Kidney glomerular epithelial cell (primary cell): ENCODE measurements around the gene NR5A2.

Source experiments
- DNase-seq: peaks from one replicate; lab custom pipeline; 2025; lab: John Stamatoyannopoulos, UW

Gene NR5A2

DNA sequence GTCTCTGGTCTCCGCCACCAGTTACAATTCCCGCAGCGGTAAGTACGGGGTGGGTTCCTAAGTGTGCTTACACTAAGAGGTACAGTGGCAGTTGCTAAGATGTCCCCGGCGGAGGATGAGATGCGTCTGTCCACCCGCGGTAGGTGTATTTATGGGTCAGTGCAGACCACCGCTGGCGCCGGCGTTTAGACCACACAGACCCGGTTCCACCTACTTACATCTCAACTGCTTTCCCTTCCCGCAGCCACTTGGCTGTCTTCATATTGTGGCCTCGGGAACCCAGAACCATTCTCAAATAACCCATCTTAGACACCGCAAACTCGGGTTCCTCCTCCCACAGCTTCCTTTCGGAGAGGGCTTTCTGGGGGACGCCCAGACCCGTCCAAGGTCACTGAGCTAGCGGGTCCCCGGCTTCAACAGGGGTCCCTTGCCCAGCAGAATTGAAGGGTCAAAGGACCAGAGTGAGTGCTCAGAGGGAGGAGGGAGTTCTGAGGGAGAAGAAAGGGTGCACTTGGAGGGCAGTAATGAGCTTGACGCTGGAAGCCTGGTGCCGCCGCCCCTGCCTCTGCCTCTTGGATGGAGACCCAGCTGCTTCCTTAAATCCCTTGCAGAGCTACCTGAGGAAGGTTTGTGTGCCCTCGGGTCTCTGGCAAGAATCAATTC lies 8.6 kb downstream of the NR5A2 start:
- DNase-seq = no peak

DNA sequence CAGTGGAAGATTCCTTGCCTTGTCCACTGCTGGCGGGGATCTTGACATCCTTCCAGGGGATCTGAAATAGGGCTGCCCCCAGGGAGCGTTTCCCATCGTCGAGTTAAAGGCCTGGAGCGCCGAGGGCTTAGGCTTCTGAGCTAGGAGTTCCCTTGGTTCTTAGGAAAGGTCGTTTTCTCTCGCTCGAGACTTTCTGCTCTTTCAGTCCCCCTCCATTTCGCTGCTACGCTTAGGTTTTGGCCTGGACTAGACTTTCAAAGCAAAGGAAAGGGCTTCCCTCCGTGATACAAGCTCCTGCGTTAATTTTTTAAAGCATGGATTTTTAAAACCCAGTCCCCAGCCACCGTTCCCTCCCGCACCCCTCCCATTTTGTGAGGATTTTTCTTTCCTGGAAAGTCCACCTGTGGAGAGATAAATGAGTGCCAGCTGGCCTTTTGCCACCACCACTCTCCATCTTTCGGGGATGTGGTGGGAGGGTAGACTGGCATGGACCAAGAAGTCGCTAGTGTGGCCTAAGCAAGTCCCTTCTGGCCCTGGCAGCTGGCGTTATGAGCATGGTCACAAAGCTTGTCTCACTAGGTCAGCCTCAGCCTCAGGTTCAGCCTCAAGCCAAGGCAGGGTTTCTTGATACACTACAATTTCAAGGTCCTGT lies 9.2 kb downstream of the NR5A2 start:
- no peak for DNase-seq

DNA sequence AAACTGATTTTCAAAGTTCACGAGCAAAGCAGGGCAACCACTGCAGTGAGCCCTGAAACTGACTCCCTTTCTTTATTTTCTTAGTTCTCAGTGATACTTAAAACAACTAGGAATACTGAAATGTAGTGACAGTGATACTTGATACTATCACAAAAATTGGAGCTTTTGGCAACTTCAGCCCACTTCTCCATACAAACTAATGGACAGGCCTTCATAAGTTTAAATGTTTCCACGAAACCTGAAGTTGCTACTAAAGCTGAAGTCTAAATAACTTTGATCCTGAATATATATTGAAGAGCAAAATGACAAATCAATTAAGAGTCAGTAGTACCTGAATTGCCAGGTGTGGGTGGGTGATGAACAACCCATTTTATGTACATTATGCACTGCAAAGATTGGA lies 10.0 kb downstream of the NR5A2 start:
- DNase-seq = no peak

DNA sequence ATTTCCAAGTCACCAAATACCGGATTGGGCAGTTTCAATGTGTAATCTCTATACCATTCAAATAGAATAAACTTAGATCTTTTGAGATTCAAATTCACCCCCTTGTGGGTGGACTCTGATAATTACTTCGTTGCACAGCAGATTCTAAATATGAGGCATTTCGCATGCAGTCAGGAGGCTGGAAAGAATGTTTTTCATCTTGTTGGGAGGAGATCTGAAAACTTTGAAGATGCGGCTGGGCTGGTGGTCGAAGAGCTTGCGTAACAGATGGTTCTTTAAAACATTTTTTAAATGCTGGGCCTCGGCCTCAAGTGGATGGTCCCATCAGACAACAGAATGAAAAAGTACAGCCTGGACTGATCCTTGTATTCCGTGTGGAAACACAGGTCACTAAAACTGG lies 10.4 kb downstream of the NR5A2 start:
- DNase-seq = no peak

DNA sequence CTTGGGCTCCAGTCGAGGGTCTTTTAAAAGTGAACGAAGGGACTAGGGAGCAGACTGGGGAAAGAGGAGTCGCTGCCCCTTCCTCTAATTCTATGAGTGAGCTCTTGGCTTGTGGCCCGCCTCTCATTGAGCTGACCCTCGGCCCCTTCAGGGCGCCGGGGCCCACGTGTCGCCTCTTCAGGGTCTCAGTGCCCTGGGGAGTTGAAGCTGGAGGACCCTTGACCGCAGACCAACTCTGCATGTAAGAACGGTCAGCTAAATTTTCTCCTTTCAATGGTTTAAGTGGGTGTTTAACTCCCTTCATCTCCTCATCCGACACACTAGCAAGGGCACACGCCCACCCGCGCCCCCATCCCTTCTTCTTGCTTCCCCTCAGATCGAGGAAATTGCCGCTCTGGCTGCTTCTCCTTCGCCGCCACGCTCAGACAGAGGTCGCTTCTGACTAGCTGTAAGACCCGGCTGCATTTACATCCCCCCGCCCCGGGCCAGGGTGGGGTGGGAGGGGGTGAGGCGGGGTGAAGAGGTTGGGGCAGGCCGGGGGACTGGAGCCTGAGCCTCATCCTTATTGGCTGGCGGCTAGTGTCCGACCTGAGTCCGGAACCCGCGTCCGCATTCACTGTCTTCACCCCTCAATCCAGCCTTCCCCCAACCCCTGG lies 10.9 kb downstream of the NR5A2 start:
- no peak for DNase-seq

DNA sequence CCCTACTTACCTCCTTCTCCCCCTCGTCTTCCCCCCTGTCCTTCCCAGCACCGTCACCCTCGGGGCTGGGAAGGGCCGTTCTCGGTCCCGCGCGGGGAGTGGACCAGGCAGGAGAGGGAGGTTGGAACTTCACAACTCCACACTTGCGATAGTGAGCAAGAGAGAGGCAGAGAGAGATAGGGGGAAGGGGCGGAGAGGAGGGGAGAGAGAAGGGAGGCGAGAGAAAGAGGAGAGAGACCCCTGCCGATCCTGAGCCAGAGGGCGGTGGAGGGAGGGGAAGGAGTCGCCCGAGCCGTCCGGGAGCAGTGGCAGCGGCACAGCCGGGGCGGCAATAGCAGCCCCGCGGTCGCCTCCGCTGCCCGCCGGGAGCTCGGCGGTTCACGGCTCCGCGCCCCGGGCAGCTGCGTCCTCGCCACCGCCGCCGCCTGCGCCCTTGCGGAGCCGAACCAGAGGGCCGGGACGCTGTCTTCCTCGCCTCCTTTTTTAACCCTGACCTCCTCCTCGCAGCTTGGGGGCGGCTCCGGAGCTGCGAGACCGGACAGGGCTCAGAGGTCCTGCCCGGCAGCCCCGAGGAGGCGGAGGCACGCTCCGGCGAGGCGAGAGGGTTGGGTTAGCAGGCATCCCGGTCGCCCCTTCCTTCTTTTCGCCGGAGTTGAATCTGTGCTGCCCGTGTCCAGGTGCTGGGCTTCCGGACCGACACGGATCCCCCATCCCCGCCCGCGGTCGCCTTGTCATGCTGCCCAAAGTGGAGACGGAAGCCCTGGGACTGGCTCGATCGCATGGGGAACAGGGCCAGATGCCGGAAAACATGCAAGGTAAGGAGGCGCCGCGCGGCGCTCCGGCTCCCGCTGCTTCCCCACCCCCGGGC lies 11.7 kb downstream of the NR5A2 start:
- no peak for DNase-seq

DNA sequence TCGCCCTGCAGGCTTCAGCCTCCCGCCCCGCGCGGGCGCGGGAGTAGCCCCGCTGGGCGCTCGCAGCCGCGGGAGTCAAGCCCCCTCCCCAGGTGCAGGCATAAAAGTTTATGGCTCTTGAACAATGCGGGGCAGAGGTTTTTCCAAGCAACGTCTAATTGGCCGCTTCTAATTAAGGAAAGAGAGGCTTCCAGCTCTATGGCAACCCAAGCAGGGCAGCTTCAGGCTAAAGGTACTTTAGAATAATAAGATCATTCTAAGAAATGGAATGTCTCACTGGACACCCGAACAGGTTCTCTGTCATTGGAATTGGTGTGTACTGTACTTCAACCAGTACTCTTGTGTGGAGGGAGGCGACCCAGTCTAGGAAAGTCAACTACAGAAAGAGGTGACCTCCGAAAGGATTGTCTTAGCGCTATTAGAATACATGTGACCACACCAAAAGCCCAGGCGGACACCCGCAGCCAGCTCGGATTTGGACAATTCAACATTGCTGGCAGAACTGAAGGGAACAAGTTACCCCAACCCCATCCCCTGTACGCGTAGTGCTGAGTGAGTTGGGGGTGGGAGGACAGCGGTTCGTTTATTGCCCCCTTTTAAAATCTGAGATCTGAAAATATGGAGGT lies 12.5 kb downstream of the NR5A2 start:
- DNase-seq = no peak

DNA sequence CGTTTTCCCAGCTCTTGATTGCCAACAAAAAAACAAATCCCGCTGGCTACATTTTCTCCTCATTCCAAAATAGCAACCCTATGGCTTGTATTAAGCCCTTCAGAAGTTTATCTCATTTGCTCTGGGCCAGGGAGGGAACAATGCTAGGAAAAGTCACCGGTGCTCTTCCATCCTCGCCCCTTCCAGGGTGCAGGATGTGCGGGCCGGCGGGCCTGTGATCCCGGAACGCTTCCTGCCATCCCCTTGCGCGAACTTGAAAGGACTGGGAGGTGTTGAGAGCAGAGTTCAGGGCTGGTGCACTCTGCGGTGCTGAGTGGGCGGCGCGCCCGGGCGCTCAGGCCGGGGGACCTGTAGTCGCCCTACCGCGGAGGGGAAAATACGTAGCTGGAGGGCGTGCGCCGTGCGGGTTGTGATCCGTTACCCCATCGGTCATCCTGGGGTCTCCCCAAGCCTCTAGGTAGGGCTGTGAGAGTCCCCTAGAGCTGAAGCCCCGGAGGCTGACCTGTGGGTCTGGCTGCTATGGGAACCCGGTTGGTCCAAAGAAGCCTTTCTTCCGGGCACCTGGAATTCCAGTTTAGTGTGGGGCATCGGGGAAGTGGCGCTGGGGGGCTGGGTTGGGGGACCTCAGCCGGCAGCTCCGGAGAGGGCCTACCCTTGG lies 13.1 kb downstream of the NR5A2 start:
- no peak for DNase-seq

DNA sequence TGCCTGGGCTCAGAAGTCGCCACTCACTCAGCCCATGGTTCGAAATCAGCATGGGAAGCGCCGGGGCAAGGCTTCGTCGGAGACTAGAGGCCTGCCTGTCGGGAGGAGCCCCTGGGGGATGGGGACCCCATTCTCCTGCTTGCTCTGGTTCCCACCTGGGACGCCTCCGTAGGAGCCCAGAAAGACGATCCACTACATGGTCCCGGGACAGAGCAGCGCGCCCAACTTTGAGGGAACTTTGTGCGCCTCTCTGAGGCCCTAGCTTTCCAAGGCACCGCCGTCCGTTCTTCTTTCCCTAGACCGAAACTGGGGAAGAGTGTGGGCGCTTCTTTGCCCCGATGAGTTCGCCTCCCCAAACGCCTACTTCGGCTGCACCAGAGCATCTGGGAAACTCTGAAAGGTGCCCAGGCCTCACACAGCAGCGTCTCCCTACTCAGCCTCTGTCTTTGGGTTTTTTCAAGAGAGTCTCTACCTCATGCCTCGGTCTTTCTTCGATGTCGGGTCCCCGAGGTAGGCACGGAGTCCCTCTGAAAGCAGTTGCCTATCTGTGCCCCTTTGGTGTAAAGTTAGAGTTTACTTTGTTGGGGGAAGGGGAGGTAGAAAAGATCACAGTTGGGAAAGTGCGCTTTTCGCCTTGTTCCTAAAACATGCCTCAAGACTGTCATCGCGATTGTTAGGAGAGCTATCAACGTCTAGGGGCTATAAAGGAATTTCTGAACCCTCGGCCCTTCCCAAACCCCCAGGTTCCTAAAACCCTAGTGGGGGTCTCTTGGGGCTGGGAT lies 14.0 kb downstream of the NR5A2 start:
- DNase-seq = no peak

DNA sequence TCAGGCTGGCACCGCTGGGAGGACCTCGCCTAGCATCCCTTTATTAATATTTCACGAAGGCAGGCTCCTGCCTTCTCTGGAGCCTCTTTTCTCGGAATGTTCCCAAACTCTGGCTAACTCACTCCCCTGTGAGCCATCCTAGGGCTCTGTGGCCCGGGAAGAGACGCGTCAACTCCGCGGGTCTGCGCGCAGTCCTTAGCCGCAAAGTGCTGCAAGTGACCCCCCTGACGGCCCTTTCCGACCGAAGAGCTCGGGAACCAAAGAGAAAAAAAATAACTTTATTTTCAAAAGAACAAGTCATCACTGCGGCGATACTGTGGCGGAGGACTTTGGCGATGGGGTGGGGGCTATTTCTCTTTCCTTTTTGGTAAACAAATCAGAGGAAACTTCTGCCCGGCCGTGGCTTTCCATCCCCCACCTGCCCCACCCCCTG lies 14.6 kb downstream of the NR5A2 start:
- no peak for DNase-seq

DNA sequence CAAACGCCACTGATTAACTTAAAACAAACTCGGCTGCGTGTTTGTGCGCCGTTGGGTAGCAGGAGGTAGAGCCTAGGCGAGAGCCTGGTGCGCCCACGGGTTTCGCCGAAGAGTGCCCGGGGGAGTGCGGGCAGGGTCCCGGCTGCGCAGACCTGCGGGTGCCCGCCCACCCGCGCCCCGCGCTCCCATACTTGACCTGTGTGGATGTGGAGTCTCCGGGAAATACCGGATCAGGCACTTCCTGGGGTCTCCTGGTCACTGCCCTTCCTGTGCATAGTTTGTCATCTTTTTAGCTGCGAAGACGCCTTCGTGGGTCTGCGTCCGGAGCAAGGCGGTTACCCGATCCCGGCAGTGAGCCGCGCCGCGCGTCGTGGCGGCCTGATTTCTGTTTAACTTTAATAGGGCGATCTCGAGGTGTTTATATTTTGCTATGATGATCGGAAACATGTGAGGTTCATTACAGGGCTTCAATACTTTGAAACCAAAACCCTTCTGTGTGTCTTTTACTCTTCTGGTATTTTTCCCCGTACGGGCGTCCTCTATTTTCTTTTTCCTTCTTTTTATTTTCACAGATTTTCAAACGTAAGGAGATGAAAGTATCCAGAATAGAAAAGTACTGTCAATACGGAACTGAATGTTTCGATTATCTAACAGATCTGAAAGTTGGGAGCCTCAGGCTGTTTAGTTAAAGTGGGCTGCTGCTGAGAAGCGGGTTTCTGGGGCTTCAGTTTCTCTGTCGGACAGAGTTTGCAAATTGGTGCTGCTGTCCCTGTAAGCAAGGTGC lies 15.2 kb downstream of the NR5A2 start:
- no peak for DNase-seq

DNA sequence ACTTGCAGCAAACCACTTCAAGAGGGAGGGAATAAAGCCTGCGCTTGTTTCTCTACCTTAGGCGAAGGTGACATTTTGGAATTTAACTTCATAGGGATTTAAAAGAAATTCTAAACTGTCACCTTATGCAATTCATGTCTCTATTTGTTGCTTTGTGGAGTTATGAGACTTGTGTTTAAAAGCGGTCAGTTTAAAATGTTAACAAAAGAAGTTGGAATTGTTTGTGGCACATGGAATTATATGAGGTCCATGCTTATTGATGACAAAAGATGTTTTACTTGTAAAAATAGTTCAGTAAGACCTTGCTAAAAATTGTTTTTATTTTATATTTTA lies 15.8 kb downstream of the NR5A2 start:
- DNase-seq = no peak

DNA sequence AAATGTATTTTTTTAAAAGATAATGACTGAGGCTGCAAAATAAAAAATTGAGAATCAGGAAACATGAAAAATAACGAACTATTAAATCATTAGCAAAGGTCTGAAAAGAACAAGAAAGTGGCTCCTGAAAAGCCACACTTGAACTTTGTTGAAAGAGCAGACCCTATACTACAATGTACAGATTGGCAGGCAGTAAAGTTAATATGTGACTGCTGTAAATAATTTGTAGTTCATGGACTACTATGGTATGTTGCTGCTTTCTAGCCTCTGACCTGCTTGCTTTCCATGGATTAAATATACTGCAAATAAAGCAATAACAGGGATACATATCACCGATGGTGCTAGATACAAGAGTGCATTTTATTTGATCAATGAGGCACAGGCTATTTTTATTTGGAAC lies 18.6 kb downstream of the NR5A2 start:
- no peak for DNase-seq

DNA sequence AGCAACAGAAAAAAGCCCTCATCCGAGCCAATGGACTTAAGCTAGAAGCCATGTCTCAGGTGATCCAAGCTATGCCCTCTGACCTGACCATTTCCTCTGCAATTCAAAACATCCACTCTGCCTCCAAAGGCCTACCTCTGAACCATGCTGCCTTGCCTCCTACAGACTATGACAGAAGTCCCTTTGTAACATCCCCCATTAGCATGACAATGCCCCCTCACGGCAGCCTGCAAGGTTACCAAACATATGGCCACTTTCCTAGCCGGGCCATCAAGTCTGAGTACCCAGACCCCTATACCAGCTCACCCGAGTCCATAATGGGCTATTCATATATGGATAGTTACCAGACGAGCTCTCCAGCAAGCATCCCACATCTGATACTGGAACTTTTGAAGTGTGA lies 20.7 kb downstream of the NR5A2 start:
- no peak for DNase-seq

DNA sequence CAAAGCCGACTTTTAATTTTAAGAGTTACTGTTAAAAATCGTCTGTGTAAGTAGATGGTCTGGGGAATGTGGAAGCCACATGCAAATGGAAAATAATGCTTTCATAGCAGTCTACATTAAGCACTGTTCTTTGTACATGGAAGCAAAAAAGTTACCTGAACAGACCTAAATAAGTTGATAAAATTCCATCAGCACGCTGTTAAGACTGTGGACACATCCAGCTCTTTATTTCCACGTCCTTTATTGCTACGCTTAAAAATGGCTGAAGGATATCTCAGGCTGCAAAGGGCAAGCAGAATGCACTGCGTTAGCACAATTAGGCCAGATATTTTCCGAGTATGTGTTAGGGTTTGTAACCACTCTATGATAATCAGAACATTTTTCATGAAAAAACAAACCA lies 22.3 kb downstream of the NR5A2 start:
- no peak for DNase-seq

DNA sequence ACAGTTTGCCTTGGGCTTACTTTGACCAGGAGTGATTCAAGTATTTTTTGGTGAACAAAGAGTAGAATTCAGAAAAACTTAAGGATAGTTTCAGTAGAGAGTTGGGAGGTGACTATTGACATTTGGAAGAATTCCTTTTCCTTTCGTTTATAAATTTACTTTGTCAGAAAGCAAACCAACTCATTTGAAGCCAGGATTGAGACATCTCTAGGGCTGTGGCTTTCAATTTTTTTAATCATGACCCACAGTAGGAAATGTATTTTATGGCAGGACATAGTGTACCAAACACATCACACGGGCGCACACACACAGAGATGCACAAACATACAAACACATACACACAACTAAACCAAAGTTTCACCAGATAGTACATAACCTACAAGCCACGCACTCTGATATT lies 24.1 kb downstream of the NR5A2 start:
- DNase-seq = no peak

DNA sequence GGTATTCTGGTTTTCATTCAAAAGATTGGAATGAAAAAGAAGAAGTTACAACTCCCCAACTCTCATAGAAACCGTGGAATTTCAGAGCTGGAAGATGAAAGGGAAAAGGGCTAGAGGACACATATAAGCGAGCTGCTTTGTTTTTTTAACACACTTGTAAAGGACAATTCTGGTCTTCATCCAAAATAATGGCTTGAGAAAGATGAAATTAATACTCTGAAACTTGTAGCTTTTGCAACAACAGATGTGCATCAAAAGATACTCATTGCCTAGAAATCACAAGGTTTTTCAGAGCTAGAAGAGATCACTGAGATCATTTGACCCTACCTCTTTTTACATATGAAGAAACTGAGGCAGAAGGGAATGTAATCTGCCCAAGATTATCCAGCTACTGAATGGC lies 25.6 kb downstream of the NR5A2 start:
- no peak for DNase-seq

DNA sequence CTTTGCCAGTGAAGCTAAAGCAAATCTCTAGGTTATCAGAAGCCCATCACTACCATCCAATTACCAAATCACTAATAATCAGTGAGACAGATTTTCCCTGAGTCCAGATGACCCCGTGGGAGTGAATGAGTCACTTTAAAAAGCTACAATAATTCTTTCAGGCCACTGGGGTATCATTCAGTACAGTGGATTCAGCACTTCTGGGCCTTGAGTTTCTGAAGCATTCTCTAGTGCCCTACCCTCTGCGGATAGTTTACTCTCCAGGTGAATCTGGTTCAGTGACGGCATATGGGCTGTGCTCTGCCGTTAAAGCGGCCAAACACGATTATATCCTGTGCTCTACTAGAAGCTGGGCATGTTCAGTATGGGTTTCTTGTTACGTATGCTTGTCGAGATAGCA lies 26.1 kb downstream of the NR5A2 start:
- no peak for DNase-seq

DNA sequence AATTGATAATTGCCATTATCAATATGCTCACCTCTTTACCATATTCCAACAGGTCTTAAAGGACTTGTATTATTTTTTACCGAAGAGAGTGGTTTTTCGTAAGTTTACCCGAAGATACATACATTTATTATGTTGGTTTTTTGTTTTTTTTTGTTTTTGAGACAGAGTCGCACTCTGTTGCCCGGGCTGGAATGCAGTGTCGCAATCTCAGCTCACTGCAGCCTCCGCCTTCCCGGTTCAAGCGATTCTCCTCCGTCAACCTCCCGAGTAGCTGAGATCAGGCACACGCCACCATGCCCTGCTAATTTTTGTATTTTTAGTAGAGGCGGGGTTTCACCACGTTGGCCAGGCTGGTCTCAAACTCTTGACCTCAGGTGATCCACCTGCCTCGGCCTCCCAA lies 30.8 kb downstream of the NR5A2 start:
- DNase-seq = no peak

DNA sequence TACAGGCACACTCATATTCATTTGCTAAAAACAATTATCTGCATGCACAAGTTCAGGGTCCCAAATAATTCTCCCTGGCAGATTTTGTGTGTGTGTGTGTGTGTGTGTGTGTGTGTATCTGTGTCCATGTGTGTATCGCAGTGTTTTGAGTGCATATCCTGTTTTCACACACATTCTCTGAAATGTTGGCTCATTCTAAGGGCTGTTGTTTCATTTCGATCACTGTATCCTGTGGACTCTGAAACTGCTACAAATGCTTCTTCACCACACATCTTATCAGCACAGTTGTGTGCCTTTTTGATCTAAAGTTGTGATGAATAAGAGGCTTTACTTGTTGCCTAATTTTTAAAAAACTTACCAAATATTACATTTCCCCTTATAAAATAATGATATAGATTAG lies 34.6 kb downstream of the NR5A2 start:
- DNase-seq = no peak
